ENCODE measurements around the gene ARHGAP29.

The ARHGAP29 gene

DNA sequence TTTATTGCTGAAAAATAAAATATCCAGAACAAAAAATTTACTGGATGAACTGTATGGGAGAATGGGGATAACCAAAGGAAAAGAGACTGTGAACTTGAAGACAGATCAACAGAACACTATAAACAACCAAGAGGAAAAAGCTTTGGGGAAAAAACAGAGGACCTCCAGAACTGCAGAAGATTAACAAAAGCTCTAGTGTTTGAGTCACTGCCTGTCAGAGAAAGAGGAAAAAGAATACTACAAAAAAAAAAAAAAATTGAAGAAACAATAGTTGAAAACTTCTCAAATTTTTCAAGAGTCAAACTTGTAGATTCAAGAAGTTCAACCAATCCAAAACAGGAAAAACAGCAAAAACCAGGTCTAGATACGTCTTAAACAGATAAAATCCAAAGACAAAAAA, 44.3 kb downstream of the ARHGAP29 start:
- H3K36me3 ChIP-seq (ENCODE audit: insufficient read depth), result no peaks in the 10 kb centered on the region
- H3K9ac ChIP-seq, result no peak overlapping the region
- no peak overlapping the region for H3K4me2 ChIP-seq
- TF ChIP-seq, protein P1, sequence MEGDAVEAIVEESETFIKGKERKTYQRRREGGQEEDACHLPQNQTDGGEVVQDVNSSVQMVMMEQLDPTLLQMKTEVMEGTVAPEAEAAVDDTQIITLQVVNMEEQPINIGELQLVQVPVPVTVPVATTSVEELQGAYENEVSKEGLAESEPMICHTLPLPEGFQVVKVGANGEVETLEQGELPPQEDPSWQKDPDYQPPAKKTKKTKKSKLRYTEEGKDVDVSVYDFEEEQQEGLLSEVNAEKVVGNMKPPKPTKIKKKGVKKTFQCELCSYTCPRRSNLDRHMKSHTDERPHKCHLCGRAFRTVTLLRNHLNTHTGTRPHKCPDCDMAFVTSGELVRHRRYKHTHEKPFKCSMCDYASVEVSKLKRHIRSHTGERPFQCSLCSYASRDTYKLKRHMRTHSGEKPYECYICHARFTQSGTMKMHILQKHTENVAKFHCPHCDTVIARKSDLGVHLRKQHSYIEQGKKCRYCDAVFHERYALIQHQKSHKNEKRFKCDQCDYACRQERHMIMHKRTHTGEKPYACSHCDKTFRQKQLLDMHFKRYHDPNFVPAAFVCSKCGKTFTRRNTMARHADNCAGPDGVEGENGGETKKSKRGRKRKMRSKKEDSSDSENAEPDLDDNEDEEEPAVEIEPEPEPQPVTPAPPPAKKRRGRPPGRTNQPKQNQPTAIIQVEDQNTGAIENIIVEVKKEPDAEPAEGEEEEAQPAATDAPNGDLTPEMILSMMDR (conservative IDR thresholded peaks at IDR 0.05; ENCODE audit: low read depth, low read length), result no peak
- H3K4me3 ChIP-seq (IDR thresholded peaks at IDR 0.05; ENCODE audit: insufficient read depth, low read depth, low read length), result no peak overlapping the region
- H2AFZ ChIP-seq (ENCODE audit: low read depth), result no peak overlapping the region
- no peaks in the 10 kb centered on the region for H3K27me3 ChIP-seq (ENCODE audit: insufficient read depth, low read depth)
- H3K27ac ChIP-seq, result no peak overlapping the region
- H3K4me1 ChIP-seq (ENCODE audit: low read depth, poor library complexity, severe bottlenecking), result no peaks in the 10 kb centered on the region
- no peaks in the 10 kb centered on the region for H3K79me2 ChIP-seq (ENCODE audit: insufficient read depth, low read depth)
- H4K20me1 ChIP-seq (ENCODE audit: insufficient read depth), result no peaks in the 10 kb centered on the region

DNA sequence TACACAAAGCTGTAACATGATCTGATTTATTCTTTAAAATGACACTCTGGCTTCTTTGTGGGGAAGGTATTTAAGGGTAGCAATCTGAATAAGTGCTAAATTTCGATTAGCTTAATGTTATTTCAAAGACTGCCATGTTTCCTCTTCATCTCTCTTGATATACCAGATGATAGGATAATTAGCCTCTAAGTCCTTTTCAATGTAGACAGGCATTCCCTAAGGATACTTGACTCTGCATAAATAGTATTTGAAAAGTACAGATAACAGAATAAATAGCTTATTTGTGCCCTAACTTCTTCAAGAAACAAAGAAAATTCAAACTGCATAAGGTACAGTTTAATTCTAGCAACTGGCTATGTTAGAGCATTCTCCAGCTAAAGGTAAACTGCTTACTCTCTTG, 46.2 kb downstream of the ARHGAP29 start:
- Histone ChIP-seq H3K36me3 (ENCODE audit: insufficient read depth) (no peaks in the 10 kb centered on the region), H3K4me1 (ENCODE audit: low read depth, poor library complexity, severe bottlenecking) (no peaks in the 10 kb centered on the region), H3K27me3 (ENCODE audit: insufficient read depth, low read depth) (no peaks in the 10 kb centered on the region), H3K27ac (no peak overlapping the region), H3K4me2 (no peak overlapping the region), H4K20me1 (ENCODE audit: insufficient read depth) (no peaks in the 10 kb centered on the region), H3K4me3 (IDR thresholded peaks at IDR 0.05; ENCODE audit: insufficient read depth, low read depth, low read length) (no peak overlapping the region), H3K9ac (no peak overlapping the region), H3K79me2 (ENCODE audit: insufficient read depth, low read depth) (no peaks in the 10 kb centered on the region), H2AFZ (ENCODE audit: low read depth) (no peak overlapping the region)
- TF ChIP-seq, protein P1 (conservative IDR thresholded peaks at IDR 0.05; ENCODE audit: low read depth, low read length), result no peak

DNA sequence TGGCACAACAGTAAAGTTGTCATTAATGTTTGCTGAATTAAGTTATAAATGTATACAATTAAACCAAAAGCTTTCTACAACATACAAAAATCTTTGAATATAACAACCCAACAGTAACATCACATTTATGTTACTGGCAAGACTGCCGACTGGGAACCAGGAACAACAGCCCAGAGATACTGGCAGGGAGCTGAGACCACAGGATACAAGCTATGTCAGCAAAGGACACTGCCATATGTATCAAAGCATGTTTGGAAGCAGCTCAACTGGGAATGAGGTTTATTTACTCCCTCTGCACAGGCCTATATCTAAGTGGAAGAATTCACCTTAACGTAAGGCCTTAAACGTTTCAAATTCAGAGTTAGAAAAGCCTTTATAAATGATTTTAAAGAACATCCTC, 50.4 kb downstream of the ARHGAP29 start:
- no peak overlapping the region for H3K4me3 ChIP-seq (IDR thresholded peaks at IDR 0.05; ENCODE audit: insufficient read depth, low read depth, low read length)
- H3K27me3 ChIP-seq (ENCODE audit: insufficient read depth, low read depth), result no peaks in the 10 kb centered on the region
- H3K79me2 ChIP-seq (ENCODE audit: insufficient read depth, low read depth), result no peaks in the 10 kb centered on the region
- no peak overlapping the region for H3K9ac ChIP-seq
- no peaks in the 10 kb centered on the region for H3K36me3 ChIP-seq (ENCODE audit: insufficient read depth)
- H3K27ac ChIP-seq, result no peak overlapping the region
- TF ChIP-seq, protein P1 (conservative IDR thresholded peaks at IDR 0.05; ENCODE audit: low read depth, low read length), result no peak
- no peaks in the 10 kb centered on the region for H4K20me1 ChIP-seq (ENCODE audit: insufficient read depth)
- no peak overlapping the region for H3K4me2 ChIP-seq
- no peaks in the 10 kb centered on the region for H3K4me1 ChIP-seq (ENCODE audit: low read depth, poor library complexity, severe bottlenecking)
- no peak overlapping the region for H2AFZ ChIP-seq (ENCODE audit: low read depth)

DNA sequence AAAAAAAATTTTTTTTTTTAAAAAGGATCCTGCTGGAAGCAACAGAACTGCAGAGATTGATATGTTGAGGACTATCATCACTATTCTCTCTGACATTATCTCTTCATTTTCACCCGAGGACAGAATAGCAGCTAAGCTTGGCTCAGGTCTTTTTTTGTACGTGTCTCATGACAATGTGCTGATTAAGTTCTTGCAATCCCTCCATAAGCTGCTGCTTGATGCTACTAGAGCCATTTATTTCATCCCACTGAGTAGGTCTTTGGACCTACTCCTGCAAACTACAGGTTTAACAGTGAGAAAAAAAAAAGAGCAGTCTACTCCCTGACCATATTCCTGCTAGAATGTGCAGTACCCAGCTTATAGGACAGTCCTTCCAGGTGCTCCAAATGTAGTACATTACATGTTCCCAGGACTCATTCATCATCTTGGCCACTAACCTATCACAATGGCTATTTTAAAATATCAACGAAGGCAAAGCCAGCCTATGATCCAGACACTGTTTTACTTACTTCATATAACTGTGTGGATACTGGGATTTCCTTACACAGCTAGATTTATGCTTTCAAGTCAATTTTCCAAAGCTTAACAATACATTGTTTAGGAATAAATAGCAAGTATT, 54.1 kb downstream of the ARHGAP29 start:
- H4K20me1 ChIP-seq (ENCODE audit: insufficient read depth), result no peaks in the 10 kb centered on the region
- H3K79me2 ChIP-seq (ENCODE audit: insufficient read depth, low read depth), result no peaks in the 10 kb centered on the region
- H3K36me3 ChIP-seq (ENCODE audit: insufficient read depth), result no peaks in the 10 kb centered on the region
- no peak overlapping the region for H3K4me2 ChIP-seq
- no peak overlapping the region for H3K27ac ChIP-seq
- no peaks in the 10 kb centered on the region for H3K27me3 ChIP-seq (ENCODE audit: insufficient read depth, low read depth)
- no peaks in the 10 kb centered on the region for H3K4me1 ChIP-seq (ENCODE audit: low read depth, poor library complexity, severe bottlenecking)
- TF ChIP-seq, protein P1 (conservative IDR thresholded peaks at IDR 0.05; ENCODE audit: low read depth, low read length), result no peak
- no peak overlapping the region for H3K9ac ChIP-seq
- no peak overlapping the region for H3K4me3 ChIP-seq (IDR thresholded peaks at IDR 0.05; ENCODE audit: insufficient read depth, low read depth, low read length)
- H2AFZ ChIP-seq (ENCODE audit: low read depth), result no peak overlapping the region
